Stimulated activated CD4-positive, alpha-beta T cell treated with anti-CD3 and anti-CD28 coated beads, TNF-alpha, amount 100 ng/mL, for 48 hours (primary cell): ENCODE measurements around the gene NPM3.

Source experiments
- DNase-seq, 3 donors: peaks; one replicate each; pipeline ENCODE4 v3.0.0-alpha.2; 2020; ENCODE audit warnings: low read depth in 3 of 3

NPM3 gene

GRCh38 chr10:101782811-101783735, at the start of gene NPM3:
Gene NPM3, minus strand, starts transcription at chr10:101783446. Its CDS starts 56 bp downstream, at chr10:101783390.
- DNase-seq: peak; percentile 76 to 90 (median 77)

- DNase-seq: no peak
Observed at GRCh38 chr10:101832325-101832771, 49.1 kb upstream of the NPM3 start.

GRCh38 chr10:101831169-101831811, 48.0 kb upstream of the NPM3 start:
- DNase-seq: no peak

GRCh38 chr10:101830322-101831168, 47.3 kb upstream of the NPM3 start:
- DNase-seq: peak; percentile 76 to 92 (median 87)

GRCh38 chr10:101829561-101830315, 46.5 kb upstream of the NPM3 start:
- peak in 2 of 3 donors; percentile 33 to 67 for DNase-seq

- DNase-seq: no peak
Observed at GRCh38 chr10:101828766-101829551, 45.7 kb upstream of the NPM3 start.

- no peak for DNase-seq
Observed at GRCh38 chr10:101827919-101828600, 44.8 kb upstream of the NPM3 start.

- no peak for DNase-seq
Observed at GRCh38 chr10:101826852-101827434, 43.7 kb upstream of the NPM3 start.

- DNase-seq: no peak
Observed at GRCh38 chr10:101824736-101825135, 41.5 kb upstream of the NPM3 start.

- DNase-seq: no peak
Observed at GRCh38 chr10:101818872-101819633, 35.8 kb upstream of the NPM3 start.

GRCh38 chr10:101818119-101818871, 35.0 kb upstream of the NPM3 start, which contains the start of gene OGA:
Gene OGA, minus strand, starts transcription at chr10:101818444. Its CDS starts 422 bp downstream, at chr10:101818022.
- DNase-seq: peak; percentile 92 to 95 (median 94)

- DNase-seq: peak in 1 of 3 donors; percentile 27
Observed at GRCh38 chr10:101817337-101818118, 34.3 kb upstream of the NPM3 start.

GRCh38 chr10:101816913-101817336, 33.7 kb upstream of the NPM3 start:
- DNase-seq: no peak

GRCh38 chr10:101816376-101816775, 33.1 kb upstream of the NPM3 start:
- DNase-seq: no peak

- DNase-seq: no peak
Observed at GRCh38 chr10:101814466-101815071, 31.3 kb upstream of the NPM3 start.

- DNase-seq: no peak
Observed at GRCh38 chr10:101812606-101813005, 29.4 kb upstream of the NPM3 start.
